Fibroblast of skin of scalp (primary cell): ENCODE results near the gene PRKAR2A.
"Not testable (repeated sequence)": the region's sequence is repeated elsewhere in the genome, so short reads cannot be mapped to it uniquely, and the experiment has no call there.

ENCODE experiments used
- DNase-seq: peaks from one replicate; pipeline ENCODE4 v3.0.0-alpha.2; 2013

The PRKAR2A gene

DNA sequence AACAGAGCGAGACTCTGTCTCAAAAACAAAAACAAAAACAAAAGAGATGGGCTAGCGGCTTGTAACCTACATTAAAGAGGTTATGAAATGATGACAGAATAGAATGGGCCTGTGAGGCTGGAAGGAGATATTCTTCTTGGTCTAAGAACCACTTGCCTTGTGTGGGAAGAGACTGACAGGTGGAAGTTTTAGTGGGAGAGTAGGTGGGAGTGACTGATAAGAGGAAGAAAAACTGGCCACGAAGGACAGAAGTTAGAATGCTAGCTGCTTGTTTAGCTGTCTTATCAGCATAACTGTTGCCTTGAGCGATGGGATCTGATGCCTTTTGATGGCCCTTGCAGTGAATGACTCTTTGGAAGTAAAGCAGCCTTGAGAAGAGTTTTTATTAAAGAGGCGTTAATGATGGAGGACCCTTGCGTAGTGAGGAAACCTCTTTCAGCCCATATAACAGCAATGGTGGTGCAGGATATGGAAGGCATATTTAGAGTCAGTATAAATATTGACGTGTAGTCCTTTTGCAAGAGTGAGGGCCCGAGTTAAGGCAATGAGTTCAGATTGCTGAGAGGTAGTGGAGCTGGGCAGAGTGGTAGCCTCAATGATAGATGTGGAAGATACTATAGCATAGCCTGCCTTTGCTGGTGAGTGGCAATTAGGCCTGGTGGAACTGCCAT is 122.4 kb downstream of the PRKAR2A start:
- DNase-seq: not testable (repeated sequence)

DNA sequence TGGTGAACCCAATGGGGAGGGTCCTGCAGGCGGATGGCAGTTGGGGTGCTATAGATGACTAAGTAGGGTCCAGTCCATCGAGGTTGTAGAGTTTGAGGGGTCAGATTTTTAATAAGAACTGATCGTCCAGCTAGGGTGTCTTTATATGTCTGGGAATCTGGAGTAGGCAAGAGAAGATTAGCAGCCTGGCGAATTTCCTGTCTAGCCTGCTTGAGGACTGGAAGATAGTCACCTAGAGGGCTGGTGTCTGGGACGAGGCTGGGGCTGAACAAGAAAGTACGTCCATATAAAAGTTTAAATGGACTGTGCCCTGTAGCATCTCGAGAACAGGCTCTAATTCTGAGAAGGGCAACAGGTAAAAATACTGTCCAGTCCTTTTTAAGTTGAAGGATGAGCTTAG is 123.9 kb downstream of the PRKAR2A start:
- no peak for DNase-seq

DNA sequence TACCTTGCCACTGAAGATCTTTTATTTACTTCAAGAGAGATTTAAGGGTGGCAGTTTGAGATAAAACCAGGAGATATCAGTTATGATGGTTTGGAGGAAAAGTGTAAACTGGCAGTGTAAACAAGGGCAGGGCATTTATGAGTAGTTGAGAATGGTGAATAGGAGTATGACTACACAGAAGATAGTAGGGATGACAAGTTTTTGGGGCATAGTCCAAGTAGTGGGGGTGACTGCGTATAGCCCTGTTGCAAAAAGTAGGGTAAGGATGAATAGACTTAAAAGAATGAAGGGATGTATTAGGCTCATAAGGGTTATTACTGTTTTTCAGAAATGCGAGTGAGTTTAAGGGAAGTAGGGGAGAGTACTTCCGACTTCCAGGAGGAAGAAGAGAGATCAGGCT is 124.4 kb downstream of the PRKAR2A start:
- DNase-seq: not testable (repeated sequence)

DNA sequence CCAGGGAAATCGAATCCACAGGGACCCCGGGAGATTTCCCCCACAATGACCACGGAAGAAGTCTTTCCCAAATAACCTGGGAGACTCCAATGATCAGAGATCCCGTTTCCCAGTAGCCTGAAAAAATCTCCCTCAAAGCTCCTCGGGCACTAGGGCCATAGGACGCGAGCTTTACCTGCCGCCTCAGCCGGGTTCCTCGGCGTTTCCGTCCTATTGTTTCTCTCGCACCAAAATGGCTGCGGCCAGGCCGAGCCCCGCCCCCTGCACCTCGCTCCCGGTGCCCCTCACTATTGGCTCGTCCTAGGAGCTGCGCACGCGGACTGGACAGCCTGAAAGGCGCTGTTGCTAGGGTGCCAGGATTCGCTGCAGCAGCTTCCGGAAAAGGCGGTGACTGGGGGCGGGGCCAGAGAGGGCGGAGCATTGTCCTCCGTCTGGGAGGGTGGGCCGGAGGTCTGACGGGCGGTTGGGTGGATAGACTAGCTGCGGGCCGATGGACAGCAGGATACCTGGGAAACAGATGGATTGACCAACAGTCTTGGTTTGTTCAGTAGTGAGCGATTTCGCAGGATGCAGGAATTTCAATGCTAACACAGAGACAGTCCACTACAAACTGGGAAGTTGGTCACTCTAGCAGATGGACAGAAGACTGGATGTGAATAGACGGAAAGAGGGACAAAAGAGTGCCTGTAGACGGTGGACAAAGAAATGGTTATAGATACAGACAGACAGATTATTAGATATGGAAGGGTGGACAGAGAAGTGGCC is 130.5 kb downstream of the PRKAR2A start, which contains the start of gene IP6K2:
IP6K2 (minus strand) TSS at position 240 of the 765 bp plus-strand sequence. CDS start 21,930 bp downstream, outside the sequence.
- peak; percentile 98 for DNase-seq

DNA sequence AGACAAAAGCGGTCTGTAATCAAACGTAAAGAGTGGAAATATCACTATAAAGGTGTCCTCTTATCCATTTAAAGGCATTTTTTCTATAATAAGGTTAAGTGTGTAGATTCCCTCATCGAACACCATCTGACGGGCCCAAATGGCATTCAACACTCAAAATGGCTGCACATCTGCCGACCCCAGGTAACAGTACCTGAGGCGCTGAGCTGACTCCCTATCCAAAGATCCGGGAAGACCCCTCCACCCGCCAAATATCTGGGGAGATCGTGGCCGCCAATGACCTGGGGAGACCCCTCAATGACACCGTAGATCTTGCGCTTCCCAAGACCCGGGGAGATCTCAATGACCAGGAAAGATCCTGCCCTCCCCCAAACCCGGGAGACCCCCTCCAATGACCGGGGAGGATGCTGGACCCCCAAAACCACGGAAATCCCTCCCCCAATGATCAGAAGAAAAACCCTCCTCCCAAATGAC is 131.1 kb downstream of the PRKAR2A start:
- DNase-seq: no peak

DNA sequence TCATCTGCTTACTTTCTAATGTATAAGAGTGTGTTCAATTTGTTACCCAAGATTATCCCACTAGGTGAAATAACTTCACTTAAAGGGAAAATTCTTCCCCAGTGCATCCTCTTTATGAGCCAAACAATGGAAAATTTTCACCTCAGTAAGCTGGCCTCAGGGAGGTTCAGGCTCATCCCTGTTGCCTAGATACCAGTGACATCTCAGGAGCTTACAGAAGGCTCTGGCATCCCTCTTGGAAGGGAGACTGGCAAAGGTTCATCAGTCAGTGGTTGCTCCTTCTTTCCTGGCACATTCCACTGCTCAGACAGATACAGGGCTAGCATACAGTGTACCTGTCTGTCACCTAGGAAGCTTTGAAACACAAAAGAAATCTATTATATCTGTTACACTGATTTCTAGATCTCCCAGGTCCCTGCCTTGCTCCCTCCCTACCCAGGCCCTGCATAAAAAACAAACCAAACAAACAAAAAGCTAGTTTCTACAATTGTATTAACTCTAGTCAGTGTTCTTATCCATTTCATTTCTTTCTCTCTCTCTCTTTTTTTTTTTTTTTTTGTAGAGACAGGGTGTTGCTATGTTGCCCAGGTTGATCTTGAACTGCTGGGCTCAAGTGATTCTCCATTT is 132.4 kb downstream of the PRKAR2A start:
- DNase-seq: no peak

DNA sequence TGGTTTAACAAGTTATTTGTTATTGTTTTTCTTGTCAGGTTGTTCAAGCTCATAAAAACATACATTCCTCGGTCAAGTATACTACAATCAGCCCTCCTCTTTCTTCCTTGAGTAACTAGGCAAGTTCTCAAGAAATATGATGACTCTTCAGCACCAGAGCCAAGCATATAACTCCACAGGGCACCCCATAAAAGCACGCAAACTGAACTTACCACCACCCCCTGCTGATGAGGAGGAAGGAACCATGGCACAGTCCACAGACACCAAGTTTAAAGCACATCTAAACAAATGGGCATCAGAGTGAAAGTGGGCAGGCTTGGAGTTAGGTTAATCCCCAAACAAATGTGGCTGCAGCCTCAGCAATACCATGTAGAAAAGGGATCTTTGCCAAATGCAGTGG is 135.9 kb downstream of the PRKAR2A start:
- DNase-seq: no peak

DNA sequence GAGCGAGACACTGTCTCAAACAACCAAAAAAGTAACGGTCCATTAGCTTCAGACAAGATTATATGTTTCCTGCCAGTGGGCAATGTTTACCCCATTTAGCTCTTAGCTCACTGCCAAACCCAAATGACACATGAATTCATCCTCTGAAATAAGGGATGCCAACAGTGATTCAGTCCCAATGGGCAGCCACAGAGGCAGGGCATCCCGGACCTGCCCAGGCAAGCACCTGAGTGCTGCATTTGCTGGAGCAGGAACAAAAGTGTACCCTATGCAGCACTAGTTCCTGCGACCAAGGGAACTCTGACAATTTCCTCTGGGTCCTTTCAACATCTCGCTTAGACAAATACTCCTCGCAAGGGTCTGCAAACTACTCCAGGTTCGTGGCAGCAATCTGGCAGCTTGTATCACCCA is 138.6 kb downstream of the PRKAR2A start:
- DNase-seq: no peak

DNA sequence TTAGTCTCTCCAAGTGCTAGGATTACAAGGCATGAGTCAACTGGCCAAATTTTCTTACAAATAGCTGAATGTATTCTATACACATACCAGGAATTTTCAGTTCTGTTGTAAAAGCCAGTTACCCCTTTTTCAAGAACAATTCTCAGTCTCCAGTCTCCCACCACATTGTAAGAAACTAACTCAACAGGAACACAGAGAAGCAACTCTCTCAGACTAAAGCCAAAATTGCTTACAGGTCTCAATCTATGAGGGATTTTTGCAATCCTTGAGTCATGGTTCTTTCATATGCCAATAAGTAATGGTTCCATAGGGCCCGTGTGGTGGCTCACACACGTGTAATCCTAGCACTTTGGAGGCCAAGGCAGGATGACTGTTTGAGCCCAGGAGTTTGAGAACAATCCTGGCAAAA is 139.2 kb downstream of the PRKAR2A start:
- peak; percentile 27 for DNase-seq

DNA sequence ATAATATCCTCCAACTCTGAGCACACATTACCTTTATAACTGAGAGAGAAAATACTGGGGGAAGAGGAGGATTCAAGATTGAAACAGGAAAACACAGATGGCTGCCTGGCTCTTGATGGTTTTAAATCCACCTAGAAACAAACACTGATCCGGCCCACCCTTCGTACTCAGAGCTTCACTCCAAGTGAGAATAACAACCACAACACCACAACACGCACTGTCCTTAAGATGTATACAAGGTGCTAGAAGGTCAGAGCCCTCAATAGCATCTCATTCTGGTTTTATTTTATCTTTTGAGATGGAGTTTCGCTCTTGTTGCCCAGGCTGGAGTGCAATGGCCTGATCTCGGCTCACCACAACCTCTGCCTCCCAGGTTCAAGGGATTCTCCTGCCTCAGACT is 140.5 kb downstream of the PRKAR2A start:
- DNase-seq: no peak

DNA sequence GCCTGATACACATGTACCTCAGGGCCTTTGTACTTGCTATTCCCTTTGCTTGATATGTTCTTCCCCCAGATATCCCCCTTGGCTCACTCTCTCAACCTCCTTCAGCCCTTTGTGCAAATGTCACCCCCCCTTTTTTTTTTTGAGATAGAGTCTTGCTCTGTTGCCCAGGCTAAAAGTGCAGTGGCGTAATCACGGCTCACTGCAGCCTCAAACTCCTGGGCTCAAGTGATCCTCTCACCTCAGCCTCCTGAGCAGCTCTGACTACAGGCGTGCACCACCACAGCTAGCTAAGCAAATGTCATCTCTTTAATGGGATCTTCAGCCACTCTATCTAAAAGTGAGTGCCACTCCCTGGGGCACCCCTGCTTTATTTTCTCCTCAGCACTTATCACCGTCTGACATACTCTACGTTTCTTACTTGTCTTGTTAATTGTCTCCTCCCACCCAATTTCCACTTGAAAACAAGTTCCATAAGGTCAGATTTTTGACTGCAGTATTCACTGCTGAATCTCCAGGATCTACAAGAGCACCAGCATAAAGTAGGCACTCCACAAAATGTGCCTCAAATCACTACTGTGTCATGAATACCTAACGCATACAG is 145.3 kb downstream of the PRKAR2A start:
- no peak for DNase-seq

DNA sequence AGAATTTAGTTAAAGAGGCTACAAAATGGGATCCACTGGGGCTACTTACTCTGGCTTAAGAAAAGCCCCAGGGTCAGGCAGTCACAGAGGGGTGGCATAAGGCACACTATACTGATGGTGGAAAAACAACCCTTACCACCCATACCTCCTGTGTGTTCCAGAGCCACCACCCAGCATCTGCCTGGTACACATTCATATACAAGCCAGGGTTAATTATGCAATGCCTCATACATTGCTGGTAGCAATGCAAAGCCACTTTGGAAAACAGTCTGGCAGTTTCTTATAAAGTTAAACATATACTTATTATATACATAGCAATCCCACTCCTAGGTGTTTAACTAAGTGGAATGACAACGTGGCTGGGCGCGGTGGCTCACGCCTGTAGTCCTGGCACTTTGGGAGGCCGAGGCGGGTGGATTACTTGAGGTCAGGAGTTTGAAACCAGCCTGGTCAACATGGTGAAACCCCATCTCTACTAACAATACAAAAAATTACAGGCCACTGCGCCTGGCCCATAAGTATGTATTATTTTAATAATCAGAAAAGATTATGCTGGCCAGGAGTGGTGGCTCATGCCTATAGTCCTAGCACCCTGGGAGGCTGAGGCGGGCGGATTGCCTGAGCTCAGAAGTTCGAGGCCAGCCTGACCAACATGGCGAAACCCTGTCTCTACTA is 146.8 kb downstream of the PRKAR2A start:
- DNase-seq: no peak

DNA sequence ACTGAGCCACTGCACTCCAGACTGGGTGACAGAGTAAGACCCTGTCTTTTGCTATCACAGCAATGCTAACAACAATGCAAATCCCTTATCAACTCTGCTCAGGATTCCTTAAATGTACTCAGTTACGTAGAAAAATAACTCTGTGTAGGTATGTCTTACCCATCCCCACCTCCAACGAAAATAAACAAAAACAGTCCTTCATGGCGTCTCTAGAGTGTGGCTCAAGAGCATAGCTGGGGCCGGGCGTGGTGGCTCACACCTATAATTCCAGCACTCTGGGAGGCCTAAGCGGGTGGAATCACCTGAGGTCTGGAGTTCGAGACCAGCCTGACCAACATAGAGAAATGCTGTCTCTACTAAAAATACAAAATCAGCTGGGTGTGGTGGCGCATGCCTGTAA is 148.8 kb downstream of the PRKAR2A start:
- DNase-seq: no peak

DNA sequence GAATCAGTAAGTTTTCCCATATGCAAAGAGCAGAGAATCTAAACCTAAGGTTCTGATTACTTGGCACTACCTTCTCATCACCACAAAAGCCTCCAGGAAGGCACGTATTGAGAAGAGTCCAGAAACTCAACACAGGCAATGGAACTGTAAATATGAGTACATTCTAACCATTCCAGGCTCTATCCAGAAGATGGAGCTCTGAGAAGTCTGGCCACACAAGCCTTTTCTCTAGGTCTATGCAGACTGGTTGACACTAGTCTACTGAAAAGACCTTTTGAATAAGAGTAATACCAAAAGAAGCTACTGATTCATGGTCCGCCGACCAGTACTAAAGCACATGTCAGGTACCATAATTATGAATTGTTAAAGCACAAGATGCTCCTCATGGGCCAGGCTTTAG is 149.7 kb downstream of the PRKAR2A start:
- DNase-seq: no peak

DNA sequence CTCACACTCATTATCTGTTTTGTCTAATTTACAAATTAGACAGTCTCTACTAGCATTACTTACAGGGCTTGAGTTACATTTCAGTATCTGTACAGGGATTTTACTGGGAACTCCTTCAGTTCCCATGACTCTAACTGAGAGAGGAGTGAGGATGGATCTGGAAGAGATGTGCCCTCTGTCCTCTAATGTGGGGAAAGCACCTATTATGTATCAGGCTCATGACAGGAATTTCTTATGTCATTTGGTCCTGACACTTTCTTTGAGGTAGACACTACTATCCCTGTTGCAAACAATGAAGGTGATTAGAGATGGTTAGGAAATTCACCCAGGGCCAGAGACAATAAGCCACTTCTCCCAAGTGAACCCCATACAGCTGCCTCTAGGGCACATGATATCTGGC is 151.1 kb downstream of the PRKAR2A start:
- DNase-seq: no peak
